ENCODE data around the gene EPN1. TPM values are rescaled to one million over a fixed set of nuclear protein-coding genes. Genes with fewer than 3 reads are reported as not detected.
A peak's percentile ranks its signal among the peaks of the same experiment; 100 is the strongest.

The EPN1 gene
- total and polyA plus RNA-seq, 2 of the 13 experiments (the other 11 are each of a cell fraction or from before 2014, with no cell fraction given), result 28.9 to 31.7 TPM

DNA sequence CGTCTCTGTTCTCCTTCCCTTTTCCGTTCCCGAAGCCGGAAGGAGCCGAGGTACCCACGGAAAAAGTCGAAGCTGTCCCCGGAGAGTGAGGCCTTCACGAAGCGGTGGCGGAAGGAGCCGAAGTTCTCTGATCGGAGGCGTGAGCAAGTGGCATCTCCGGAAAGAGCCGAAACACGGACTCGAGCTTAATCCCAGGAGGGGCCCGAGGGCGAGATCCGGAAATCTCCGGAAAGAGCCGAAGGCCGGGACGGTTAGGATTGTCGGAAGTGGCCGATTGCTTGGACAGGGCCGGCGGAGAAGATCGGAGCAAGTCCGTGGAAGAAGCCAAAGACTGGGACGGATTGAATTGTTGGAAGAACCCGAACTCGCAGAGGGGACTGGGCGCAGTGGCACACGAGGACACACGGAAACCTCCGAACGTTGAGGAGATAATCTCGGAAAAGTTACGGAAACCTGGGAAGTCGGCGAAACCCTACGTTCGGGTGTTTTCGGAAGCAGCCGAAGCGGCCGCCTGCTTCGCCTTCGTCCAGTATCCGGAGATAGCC is 20.6 kb upstream of the EPN1 start (continued):
- TF ChIP-seq, protein P1, sequence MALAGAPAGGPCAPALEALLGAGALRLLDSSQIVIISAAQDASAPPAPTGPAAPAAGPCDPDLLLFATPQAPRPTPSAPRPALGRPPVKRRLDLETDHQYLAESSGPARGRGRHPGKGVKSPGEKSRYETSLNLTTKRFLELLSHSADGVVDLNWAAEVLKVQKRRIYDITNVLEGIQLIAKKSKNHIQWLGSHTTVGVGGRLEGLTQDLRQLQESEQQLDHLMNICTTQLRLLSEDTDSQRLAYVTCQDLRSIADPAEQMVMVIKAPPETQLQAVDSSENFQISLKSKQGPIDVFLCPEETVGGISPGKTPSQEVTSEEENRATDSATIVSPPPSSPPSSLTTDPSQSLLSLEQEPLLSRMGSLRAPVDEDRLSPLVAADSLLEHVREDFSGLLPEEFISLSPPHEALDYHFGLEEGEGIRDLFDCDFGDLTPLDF (CRISPR knock-in tag; IDR thresholded peaks at IDR 0.05), result no peak
- TF ChIP-seq, protein P2, sequence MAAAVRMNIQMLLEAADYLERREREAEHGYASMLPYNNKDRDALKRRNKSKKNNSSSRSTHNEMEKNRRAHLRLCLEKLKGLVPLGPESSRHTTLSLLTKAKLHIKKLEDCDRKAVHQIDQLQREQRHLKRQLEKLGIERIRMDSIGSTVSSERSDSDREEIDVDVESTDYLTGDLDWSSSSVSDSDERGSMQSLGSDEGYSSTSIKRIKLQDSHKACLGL (CRISPR knock-in tag; IDR thresholded peaks at IDR 0.05), result 0 out of 2 replicates have a peak, but pooled peaks have one; percentile 11
- TF ChIP-seq ZFP36L2 (CRISPR knock-in tag; IDR thresholded peaks at IDR 0.05) (0 out of 2 replicates have a peak, but pooled peaks have one; percentile 10), ZSCAN22 (CRISPR knock-in tag; IDR thresholded peaks at IDR 0.05) (no peak), PITX1 (CRISPR knock-in tag; IDR thresholded peaks at IDR 0.05) (peak; percentile 72), ZNF782 (CRISPR knock-in tag; IDR thresholded peaks at IDR 0.05; ENCODE audit: borderline replicate concordance) (no peak), ZNF235 (CRISPR knock-in tag; IDR thresholded peaks at IDR 0.05; ENCODE audit: borderline replicate concordance) (no peak), PPARG (CRISPR knock-in tag; conservative IDR thresholded peaks at IDR 0.05) (no peak), MIER2 (CRISPR knock-in tag; IDR thresholded peaks at IDR 0.05) (no peak), ARNTL (CRISPR knock-in tag; IDR thresholded peaks at IDR 0.05) (no peak), GABPA (IDR thresholded peaks at IDR 0.05; ENCODE audit: low read depth, low read length) (peak; percentile 46; the same call in 1 of the 2 replicates), GABPA (CRISPR knock-in tag; IDR thresholded peaks at IDR 0.05; ENCODE audit: low read depth) (no peak; the same call in 1 of the 2 replicates), NFYC (CRISPR knock-in tag; IDR thresholded peaks at IDR 0.05) (peak; percentile 13; the same call in 1 of the 2 replicates), ZNF33B (CRISPR knock-in tag; IDR thresholded peaks at IDR 0.05) (no peak), BRCA1 (CRISPR knock-in tag; IDR thresholded peaks at IDR 0.05) (0 out of 2 replicates have a peak, but pooled peaks have one; percentile 4), MED13 (CRISPR knock-in tag; IDR thresholded peaks at IDR 0.05) (no peak), ZNF670 (CRISPR knock-in tag; IDR thresholded peaks at IDR 0.05; ENCODE audit: borderline replicate concordance) (no peak)
- TF ChIP-seq, protein P3, sequence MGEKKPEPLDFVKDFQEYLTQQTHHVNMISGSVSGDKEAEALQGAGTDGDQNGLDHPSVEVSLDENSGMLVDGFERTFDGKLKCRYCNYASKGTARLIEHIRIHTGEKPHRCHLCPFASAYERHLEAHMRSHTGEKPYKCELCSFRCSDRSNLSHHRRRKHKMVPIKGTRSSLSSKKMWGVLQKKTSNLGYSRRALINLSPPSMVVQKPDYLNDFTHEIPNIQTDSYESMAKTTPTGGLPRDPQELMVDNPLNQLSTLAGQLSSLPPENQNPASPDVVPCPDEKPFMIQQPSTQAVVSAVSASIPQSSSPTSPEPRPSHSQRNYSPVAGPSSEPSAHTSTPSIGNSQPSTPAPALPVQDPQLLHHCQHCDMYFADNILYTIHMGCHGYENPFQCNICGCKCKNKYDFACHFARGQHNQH (CRISPR knock-in tag; IDR thresholded peaks at IDR 0.05), result no peak
- TF ChIP-seq, protein P4, sequence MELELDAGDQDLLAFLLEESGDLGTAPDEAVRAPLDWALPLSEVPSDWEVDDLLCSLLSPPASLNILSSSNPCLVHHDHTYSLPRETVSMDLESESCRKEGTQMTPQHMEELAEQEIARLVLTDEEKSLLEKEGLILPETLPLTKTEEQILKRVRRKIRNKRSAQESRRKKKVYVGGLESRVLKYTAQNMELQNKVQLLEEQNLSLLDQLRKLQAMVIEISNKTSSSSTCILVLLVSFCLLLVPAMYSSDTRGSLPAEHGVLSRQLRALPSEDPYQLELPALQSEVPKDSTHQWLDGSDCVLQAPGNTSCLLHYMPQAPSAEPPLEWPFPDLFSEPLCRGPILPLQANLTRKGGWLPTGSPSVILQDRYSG (CRISPR knock-in tag; IDR thresholded peaks at IDR 0.05), result no peak
- TF ChIP-seq, protein P5, sequence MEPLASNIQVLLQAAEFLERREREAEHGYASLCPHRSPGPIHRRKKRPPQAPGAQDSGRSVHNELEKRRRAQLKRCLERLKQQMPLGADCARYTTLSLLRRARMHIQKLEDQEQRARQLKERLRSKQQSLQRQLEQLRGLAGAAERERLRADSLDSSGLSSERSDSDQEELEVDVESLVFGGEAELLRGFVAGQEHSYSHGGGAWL (CRISPR knock-in tag; IDR thresholded peaks at IDR 0.05), result peak; percentile 7; the same call in 1 of the 2 replicates
- TF ChIP-seq, protein P6, sequence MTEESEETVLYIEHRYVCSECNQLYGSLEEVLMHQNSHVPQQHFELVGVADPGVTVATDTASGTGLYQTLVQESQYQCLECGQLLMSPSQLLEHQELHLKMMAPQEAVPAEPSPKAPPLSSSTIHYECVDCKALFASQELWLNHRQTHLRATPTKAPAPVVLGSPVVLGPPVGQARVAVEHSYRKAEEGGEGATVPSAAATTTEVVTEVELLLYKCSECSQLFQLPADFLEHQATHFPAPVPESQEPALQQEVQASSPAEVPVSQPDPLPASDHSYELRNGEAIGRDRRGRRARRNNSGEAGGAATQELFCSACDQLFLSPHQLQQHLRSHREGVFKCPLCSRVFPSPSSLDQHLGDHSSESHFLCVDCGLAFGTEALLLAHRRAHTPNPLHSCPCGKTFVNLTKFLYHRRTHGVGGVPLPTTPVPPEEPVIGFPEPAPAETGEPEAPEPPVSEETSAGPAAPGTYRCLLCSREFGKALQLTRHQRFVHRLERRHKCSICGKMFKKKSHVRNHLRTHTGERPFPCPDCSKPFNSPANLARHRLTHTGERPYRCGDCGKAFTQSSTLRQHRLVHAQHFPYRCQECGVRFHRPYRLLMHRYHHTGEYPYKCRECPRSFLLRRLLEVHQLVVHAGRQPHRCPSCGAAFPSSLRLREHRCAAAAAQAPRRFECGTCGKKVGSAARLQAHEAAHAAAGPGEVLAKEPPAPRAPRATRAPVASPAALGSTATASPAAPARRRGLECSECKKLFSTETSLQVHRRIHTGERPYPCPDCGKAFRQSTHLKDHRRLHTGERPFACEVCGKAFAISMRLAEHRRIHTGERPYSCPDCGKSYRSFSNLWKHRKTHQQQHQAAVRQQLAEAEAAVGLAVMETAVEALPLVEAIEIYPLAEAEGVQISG (CRISPR knock-in tag; IDR thresholded peaks at IDR 0.05), result no peak
- TF ChIP-seq, protein P7, sequence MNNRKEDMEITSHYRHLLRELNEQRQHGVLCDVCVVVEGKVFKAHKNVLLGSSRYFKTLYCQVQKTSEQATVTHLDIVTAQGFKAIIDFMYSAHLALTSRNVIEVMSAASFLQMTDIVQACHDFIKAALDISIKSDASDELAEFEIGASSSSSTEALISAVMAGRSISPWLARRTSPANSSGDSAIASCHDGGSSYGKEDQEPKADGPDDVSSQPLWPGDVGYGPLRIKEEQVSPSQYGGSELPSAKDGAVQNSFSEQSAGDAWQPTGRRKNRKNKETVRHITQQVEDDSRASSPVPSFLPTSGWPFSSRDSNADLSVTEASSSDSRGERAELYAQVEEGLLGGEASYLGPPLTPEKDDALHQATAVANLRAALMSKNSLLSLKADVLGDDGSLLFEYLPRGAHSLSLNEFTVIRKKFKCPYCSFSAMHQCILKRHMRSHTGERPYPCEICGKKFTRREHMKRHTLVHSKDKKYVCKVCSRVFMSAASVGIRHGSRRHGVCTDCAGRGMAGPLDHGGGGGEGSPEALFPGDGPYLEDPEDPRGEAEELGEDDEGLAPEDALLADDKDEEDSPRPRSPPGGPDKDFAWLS (CRISPR knock-in tag; IDR thresholded peaks at IDR 0.05; ENCODE audit: borderline replicate concordance), result no peak
